ENCODE data around the gene ATP2A3. TPM values are rescaled to one million over a fixed set of nuclear protein-coding genes. Genes with fewer than 3 reads are reported as not detected.

The ATP2A3 gene
- total RNA-seq, 2 donors from 2014 or later, result 43.8 to 49.5 TPM

DNA sequence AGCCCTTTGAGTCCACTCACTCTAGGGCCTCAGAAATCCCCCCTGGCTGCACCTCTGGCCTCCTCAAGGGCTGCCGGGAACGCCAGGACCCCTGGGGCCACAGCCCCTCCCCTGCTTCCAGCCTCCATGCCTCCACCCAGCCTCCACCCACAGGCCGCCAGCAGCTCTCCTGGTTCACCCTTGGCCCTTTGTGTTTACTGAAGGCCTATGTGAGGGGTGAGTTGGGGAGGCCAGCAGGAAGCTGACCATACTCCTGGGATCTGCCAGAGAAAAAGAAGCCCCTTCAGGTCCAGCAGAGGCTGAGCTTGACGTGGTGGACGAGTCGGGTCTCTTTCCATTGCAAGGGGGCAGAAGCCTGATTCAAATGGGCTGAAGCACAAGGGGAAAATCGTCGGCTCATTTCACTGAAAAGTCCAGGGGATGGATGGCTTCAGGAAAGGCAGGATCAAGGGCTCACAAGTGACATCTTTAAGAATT lies 18.3 kb upstream of the ATP2A3 start:
- WGBS, 2 donors, result 93 to 96% methylated on average over 5 to 8 of the region's 8 CpGs
- TF ChIP-seq, protein P1, sequence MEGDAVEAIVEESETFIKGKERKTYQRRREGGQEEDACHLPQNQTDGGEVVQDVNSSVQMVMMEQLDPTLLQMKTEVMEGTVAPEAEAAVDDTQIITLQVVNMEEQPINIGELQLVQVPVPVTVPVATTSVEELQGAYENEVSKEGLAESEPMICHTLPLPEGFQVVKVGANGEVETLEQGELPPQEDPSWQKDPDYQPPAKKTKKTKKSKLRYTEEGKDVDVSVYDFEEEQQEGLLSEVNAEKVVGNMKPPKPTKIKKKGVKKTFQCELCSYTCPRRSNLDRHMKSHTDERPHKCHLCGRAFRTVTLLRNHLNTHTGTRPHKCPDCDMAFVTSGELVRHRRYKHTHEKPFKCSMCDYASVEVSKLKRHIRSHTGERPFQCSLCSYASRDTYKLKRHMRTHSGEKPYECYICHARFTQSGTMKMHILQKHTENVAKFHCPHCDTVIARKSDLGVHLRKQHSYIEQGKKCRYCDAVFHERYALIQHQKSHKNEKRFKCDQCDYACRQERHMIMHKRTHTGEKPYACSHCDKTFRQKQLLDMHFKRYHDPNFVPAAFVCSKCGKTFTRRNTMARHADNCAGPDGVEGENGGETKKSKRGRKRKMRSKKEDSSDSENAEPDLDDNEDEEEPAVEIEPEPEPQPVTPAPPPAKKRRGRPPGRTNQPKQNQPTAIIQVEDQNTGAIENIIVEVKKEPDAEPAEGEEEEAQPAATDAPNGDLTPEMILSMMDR (IDR thresholded peaks at IDR 0.05), result no peak
- no peak for TF ChIP-seq POLR2A (IDR thresholded peaks at IDR 0.05)
- intact Hi-C loops (cut with DNase I), result no loop called here
- Histone ChIP-seq H3K9me3 (no peaks in the 10 kb centered on the region), H3K27ac (no peak overlapping the region), H3K4me3 (no peak overlapping the region), H3K27me3 (no peaks in the 10 kb centered on the region), H3K4me1 (peaks cover 30% of the 10 kb centered on the region), H3K36me3 (replicated peaks in 1 of 2; ENCODE audit: insufficient read depth in 1 of 2, low read depth in 2 of 2) (no peaks in the 10 kb centered on the region)
- ATAC-seq (no peak), DNase-seq (no peak)

DNA sequence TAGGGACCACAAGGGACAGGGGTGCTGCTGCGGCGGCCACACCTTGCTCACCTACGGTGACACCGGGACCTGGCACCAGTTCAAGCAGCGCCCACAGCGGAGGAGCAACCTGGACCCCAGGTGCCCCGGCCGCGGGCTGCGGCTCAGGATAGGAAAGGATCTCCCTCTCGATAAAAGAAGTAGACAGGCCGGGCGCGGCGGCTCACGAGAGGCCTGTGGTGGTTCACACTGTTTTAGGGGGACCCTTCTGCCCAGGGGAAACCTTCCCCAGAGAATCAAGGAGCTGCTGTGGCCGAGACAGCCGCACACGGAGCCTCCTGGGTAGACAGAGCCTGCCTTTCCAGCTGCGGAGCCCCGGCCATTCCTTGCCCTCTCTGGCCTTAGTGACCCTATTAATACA lies 17.9 kb upstream of the ATP2A3 start:
- no peak overlapping the region for H3K4me3 ChIP-seq
- 72 to 96% methylated on average over 2 to 21 of the region's 21 CpGs for WGBS, 2 donors
- DNase-seq (no peak), ATAC-seq (no peak)
- H3K27me3 ChIP-seq, result no peaks in the 10 kb centered on the region
- H3K9me3 ChIP-seq, result no peaks in the 10 kb centered on the region
- no peaks in the 10 kb centered on the region for H3K36me3 ChIP-seq (replicated peaks in 1 of 2; ENCODE audit: insufficient read depth in 1 of 2, low read depth in 2 of 2)
- TF ChIP-seq, protein P1 (IDR thresholded peaks at IDR 0.05), result no peak
- H3K4me1 ChIP-seq, result peaks cover 35% of the 10 kb centered on the region
- intact Hi-C loops (cut with DNase I), result no loop called here
- H3K27ac ChIP-seq, result no peak overlapping the region

DNA sequence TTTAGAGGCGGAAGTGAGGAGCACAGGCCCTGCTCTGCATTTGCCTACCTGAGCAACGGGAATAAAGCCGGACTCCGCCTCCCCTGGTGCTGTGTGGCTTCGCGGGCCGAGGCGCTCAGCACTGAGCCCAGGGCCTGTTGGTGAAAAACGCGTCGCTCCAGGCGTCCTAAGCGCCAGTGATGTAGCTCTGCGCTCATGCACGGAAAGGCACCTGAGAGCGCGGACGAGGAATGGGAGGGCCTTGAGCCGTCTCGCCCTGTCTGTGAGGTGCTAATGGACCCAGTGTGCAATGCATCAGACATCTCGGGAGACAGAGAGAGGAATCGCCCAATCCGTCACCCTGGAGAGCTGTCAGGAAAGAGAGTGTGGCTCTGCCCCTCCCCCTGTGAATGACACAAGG lies 17.2 kb upstream of the ATP2A3 start:
- ATAC-seq, result no peak
- intact Hi-C loops (cut with DNase I), result no loop called here
- Histone ChIP-seq H3K36me3 (replicated peaks in 1 of 2; ENCODE audit: insufficient read depth in 1 of 2, low read depth in 2 of 2) (no peaks in the 10 kb centered on the region), H3K27me3 (no peaks in the 10 kb centered on the region), H3K27ac (no peak overlapping the region), H3K9me3 (no peaks in the 10 kb centered on the region), H3K4me1 (peaks cover 36% of the 10 kb centered on the region), H3K4me3 (no peak overlapping the region)
- WGBS, 2 donors, result 89 to 96% methylated on average over 14 to 23 of the region's 23 CpGs
- DNase-seq, result no peak
- TF ChIP-seq, protein P1 (IDR thresholded peaks at IDR 0.05), result no peak
- TF ChIP-seq POLR2A (IDR thresholded peaks at IDR 0.05), result no peak

DNA sequence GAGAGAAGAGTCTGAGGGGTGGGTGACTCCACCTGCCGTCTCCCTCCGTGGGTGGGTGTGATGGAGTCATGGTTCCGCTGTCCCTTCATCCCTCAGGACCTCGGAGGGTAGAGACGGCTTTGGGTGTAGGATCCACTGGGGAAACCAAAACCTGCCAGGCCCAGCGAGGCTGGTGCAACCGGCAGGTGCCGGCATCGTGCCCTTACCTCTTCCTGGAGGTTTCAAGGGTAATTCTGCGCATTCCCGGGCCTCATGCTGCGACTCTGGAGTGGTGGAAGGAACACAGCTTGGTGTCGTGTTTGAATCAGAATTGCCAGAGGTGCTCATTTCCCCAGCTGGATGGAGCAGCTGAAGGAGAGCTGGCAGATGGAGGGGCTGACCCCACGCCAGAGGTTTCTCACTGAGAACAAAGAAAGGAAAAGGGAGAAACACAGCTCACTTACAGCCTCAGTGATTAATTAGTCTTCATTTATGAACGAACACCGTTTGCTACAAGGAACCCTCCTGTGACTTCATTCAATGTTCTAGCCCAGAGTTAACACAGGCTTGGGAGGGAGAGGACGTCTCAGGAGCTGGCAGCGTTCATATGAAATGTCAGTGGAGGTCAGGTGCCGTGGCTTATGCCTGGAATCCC lies 16.3 kb upstream of the ATP2A3 start:
- Histone ChIP-seq H3K4me1 (peaks cover 33% of the 10 kb centered on the region), H3K36me3 (replicated peaks in 1 of 2; ENCODE audit: insufficient read depth in 1 of 2, low read depth in 2 of 2) (no peaks in the 10 kb centered on the region), H3K9me3 (no peaks in the 10 kb centered on the region), H3K27ac (no peak overlapping the region), H3K4me3 (no peak overlapping the region), H3K27me3 (no peaks in the 10 kb centered on the region)
- no peak for ATAC-seq
- intact Hi-C loops (cut with DNase I), result no loop called here
- no peak for DNase-seq
- TF ChIP-seq, protein P1 (IDR thresholded peaks at IDR 0.05), result no peak
- TF ChIP-seq POLR2A (IDR thresholded peaks at IDR 0.05), result no peak
- 86 to 88% methylated on average over 18 to 19 of the region's 19 CpGs for WGBS, 2 donors

DNA sequence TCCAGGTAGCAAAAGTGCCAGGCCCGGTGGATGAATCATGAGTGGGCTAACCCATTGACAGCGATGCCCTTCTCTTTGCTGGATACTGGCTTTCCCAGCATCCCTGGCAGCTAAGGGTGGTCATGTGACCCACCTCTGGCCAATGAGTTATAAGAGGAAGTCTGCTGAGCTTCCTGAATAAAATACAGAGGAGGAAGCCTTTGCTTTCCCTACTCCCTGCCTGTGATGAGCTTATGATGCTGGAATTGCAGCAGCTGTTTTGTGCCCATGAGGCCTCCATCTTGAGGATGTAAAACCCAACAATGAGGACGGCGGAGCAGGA lies 15.0 kb upstream of the ATP2A3 start:
- intact Hi-C loops (cut with DNase I), result no loop called here
- DNase-seq (no peak), ATAC-seq (no peak)
- H3K4me3 ChIP-seq, result no peak overlapping the region
- peaks cover 33% of the 10 kb centered on the region for H3K4me1 ChIP-seq
- no peaks in the 10 kb centered on the region for H3K27me3 ChIP-seq
- WGBS, 2 donors, result 89 to 93% methylated on average over 4 of the region's 4 CpGs
- TF ChIP-seq, protein P1 (IDR thresholded peaks at IDR 0.05), result no peak
- no peak for TF ChIP-seq POLR2A (IDR thresholded peaks at IDR 0.05)
- H3K36me3 ChIP-seq (replicated peaks in 1 of 2; ENCODE audit: insufficient read depth in 1 of 2, low read depth in 2 of 2), result no peaks in the 10 kb centered on the region
- H3K27ac ChIP-seq, result no peak overlapping the region
- peaks cover 0 to 8% (median 0%) of the 10 kb centered on the region in 3 donors for H3K9me3 ChIP-seq

Data from body of pancreas (tissue), 4 donors.